Stimulated activated CD4-positive, alpha-beta T cell treated with anti-CD3 and anti-CD28 coated beads, Interleukin-2, amount 100 ng/mL, for 48 hours (primary cell): ENCODE measurements around the gene LRRC10B.

Source experiments
- DNase-seq, 2 donors: peaks; one replicate each; pipeline ENCODE4 v3.0.0-alpha.2; 2020

Gene LRRC10B

GRCh38 chr11:61533039-61533375 lies 24.5 kb downstream of the LRRC10B start:
- no peak for DNase-seq

GRCh38 chr11:61533401-61533800 lies 24.9 kb downstream of the LRRC10B start:
- DNase-seq: no peak

- no peak for DNase-seq
Measured at GRCh38 chr11:61534025-61534932, 25.7 kb downstream of the LRRC10B start.

- DNase-seq: no peak
Measured at GRCh38 chr11:61534933-61535839, 26.6 kb downstream of the LRRC10B start.

GRCh38 chr11:61535998-61536675 lies 27.6 kb downstream of the LRRC10B start:
- DNase-seq: no peak

- no peak for DNase-seq
Measured at GRCh38 chr11:61536676-61537270, 28.2 kb downstream of the LRRC10B start.

- no peak for DNase-seq
Measured at GRCh38 chr11:61537326-61537725, 28.8 kb downstream of the LRRC10B start.

GRCh38 chr11:61538636-61538961 lies 30.1 kb downstream of the LRRC10B start:
- DNase-seq: no peak

GRCh38 chr11:61539006-61539405 lies 30.5 kb downstream of the LRRC10B start:
- DNase-seq: no peak

- DNase-seq: no peak
Measured at GRCh38 chr11:61539831-61540357, 31.3 kb downstream of the LRRC10B start.

GRCh38 chr11:61540528-61540927 lies 32.0 kb downstream of the LRRC10B start:
- no peak for DNase-seq

GRCh38 chr11:61541598-61541997 lies 33.0 kb downstream of the LRRC10B start:
- no peak for DNase-seq

GRCh38 chr11:61542024-61542461 lies 33.5 kb downstream of the LRRC10B start:
- DNase-seq: no peak

- DNase-seq: no peak
Measured at GRCh38 chr11:61542705-61543104, 34.2 kb downstream of the LRRC10B start.

- no peak for DNase-seq
Measured at GRCh38 chr11:61543606-61544306, 35.2 kb downstream of the LRRC10B start.

- no peak for DNase-seq
Measured at GRCh38 chr11:61544466-61544865, 35.9 kb downstream of the LRRC10B start.

GRCh38 chr11:61545341-61545740 lies 36.8 kb downstream of the LRRC10B start:
- DNase-seq: no peak

GRCh38 chr11:61545921-61546320 lies 37.4 kb downstream of the LRRC10B start:
- DNase-seq: no peak

GRCh38 chr11:61546663-61547062 lies 38.1 kb downstream of the LRRC10B start:
- no peak for DNase-seq

GRCh38 chr11:61547246-61547645 lies 38.7 kb downstream of the LRRC10B start:
- no peak for DNase-seq

- no peak for DNase-seq
Measured at GRCh38 chr11:61549177-61549576, 40.6 kb downstream of the LRRC10B start.
